Osteoblast (primary cell): Measurements from ENCODE around the gene HYDIN. TPM values are rescaled to one million over a fixed set of nuclear protein-coding genes. Genes with fewer than 3 reads are reported as not detected.

Experiments
- DNase-seq: peaks from one replicate; pipeline ENCODE4 v3.0.0; 2011; ENCODE audit warnings: low spot score, mixed read lengths; ENCODE audit not compliant: insufficient read length; ENCODE audit errors: missing footprints
- H2AFZ ChIP-seq: 2 replicates; pipeline ENCODE4 v1.6.0; 2011; ENCODE audit warnings: mild to moderate bottlenecking, low read length
- H3K27ac ChIP-seq: 2 replicates; pipeline ENCODE4 v1.5.1; 2011; ENCODE audit warnings: mild to moderate bottlenecking, low read depth, low read length, moderate library complexity
- H3K27me3 ChIP-seq: 2 replicates; pipeline ENCODE4 v1.6.0; 2012; ENCODE audit warnings: mild to moderate bottlenecking, control low read depth, inconsistent platforms, low read length, moderate library complexity; ENCODE audit not compliant: insufficient read depth
- H3K36me3 ChIP-seq: 2 replicates; pipeline ENCODE4 v1.5.1; 2011; ENCODE audit warnings: mild to moderate bottlenecking, low read length, control low read depth, moderate library complexity; ENCODE audit not compliant: insufficient read depth
- H3K4me1 ChIP-seq: 2 replicates; pipeline ENCODE4 v1.5.1; 2011; ENCODE audit warnings: mild to moderate bottlenecking, low read length, control low read depth, moderate library complexity; ENCODE audit not compliant: insufficient read depth
- H3K4me2 ChIP-seq: 2 replicates; pipeline ENCODE4 v1.6.0; 2011; ENCODE audit warnings: mild to moderate bottlenecking, low read length; ENCODE audit not compliant: insufficient read depth
- H3K4me3 ChIP-seq: fragments of 200-600 bp; sonication (generic); 3 replicates; pipeline ENCODE4 v1.5.1; 2012; ENCODE audit warnings: mild to moderate bottlenecking, low read length, inconsistent platforms; ENCODE audit not compliant: insufficient read depth
- H3K79me2 ChIP-seq: 2 replicates; pipeline ENCODE4 v1.6.0; 2012; ENCODE audit warnings: mild to moderate bottlenecking, low read length, control low read depth, inconsistent platforms; ENCODE audit not compliant: insufficient read depth
- H3K9me3 ChIP-seq: 2 replicates; pipeline ENCODE4 v1.5.1; 2011; ENCODE audit warnings: low read depth, low read length, control low read depth
- H4K20me1 ChIP-seq: 2 replicates; pipeline ENCODE4 v1.6.0; 2012; ENCODE audit warnings: mild to moderate bottlenecking, low read length, control low read depth; ENCODE audit not compliant: insufficient read depth
- CTCF ChIP-seq: IDR thresholded peaks from 2 replicates; pipeline ENCODE4 v1.5.1; 2011; ENCODE audit warnings: mild to moderate bottlenecking, low read depth, low read length, moderate library complexity; ENCODE audit errors: extremely low read depth
- total RNA-seq: library from RNA; depleted of rRNA; stranded (reverse); fragments of >200 nt; gene quantifications from 2 replicates; pipeline ENCODE4 v1.2.3, GENCODE V29; 2012

The HYDIN gene
- total RNA-seq, 1 donor: 2.9 TPM

- Histone ChIP-seq H3K4me2 (peak overlapping the region; percentile 12), H3K36me3 (peaks cover 18% of the 10 kb centered on the region), H2AFZ (no peak overlapping the region), H4K20me1 (peaks cover 37% of the 10 kb centered on the region), H3K4me3 (no peak overlapping the region), H3K27me3 (no peaks in the 10 kb centered on the region), H3K4me1 (peaks cover 8% of the 10 kb centered on the region), H3K27ac (no peak overlapping the region), H3K9me3 (no peaks in the 10 kb centered on the region), H3K79me2 (peaks cover 98% of the 10 kb centered on the region)
- no peak for TF ChIP-seq CTCF
- peak; percentile 93 for DNase-seq
Measured at GRCh38 chr16:70788668-70789594, 441.6 kb downstream of the HYDIN start.

- Histone ChIP-seq H3K4me2 (no peak overlapping the region), H3K79me2 (peaks cover 76% of the 10 kb centered on the region), H3K9me3 (no peaks in the 10 kb centered on the region), H3K4me3 (no peak overlapping the region), H4K20me1 (peaks cover 17% of the 10 kb centered on the region), H3K27me3 (no peaks in the 10 kb centered on the region), H3K27ac (no peak overlapping the region), H3K36me3 (peaks cover 45% of the 10 kb centered on the region), H2AFZ (no peak overlapping the region), H3K4me1 (peaks cover 8% of the 10 kb centered on the region)
- DNase-seq: peak; percentile 66
- TF ChIP-seq CTCF: no peak
Measured at GRCh38 chr16:70786020-70786755, 444.3 kb downstream of the HYDIN start.

GRCh38 chr16:70784692-70785555 is 445.6 kb downstream of the HYDIN start:
- DNase-seq: no peak
- no peak overlapping the region for H3K4me3 ChIP-seq
- peaks cover 10% of the 10 kb centered on the region for H4K20me1 ChIP-seq
- peaks cover 64% of the 10 kb centered on the region for H3K79me2 ChIP-seq
- no peak overlapping the region for H3K27ac ChIP-seq
- no peak for TF ChIP-seq CTCF
- peaks cover 53% of the 10 kb centered on the region for H3K36me3 ChIP-seq
- H2AFZ ChIP-seq: no peak overlapping the region
- no peaks in the 10 kb centered on the region for H3K9me3 ChIP-seq
- H3K27me3 ChIP-seq: no peaks in the 10 kb centered on the region
- peaks cover 8% of the 10 kb centered on the region for H3K4me1 ChIP-seq
- H3K4me2 ChIP-seq: no peak overlapping the region
